Mesenchymal stem cell (in vitro differentiated cells and primary cell): ENCODE results near the gene ZFAND2B.

Experiments
- DNase-seq: peaks from one replicate; pipeline ENCODE4 v3.0.0-alpha.2; 2013
- H2AFZ ChIP-seq: one replicate; pipeline ENCODE4 v1.6.1; 2013; ENCODE audit warnings: low read depth, mild to moderate bottlenecking, control low read depth, inconsistent platforms, low read length, moderate library complexity
- H2AK5ac ChIP-seq: 2 replicates; pipeline ENCODE4 v1.6.1; 2013; ENCODE audit warnings: low read length, moderate library complexity, mild to moderate bottlenecking, inconsistent platforms; ENCODE audit not compliant: severe bottlenecking
- H2BK120ac ChIP-seq: one replicate; pipeline ENCODE4 v1.6.1; 2013; ENCODE audit warnings: low read depth, mild to moderate bottlenecking, inconsistent platforms, low read length, moderate library complexity
- H2BK12ac ChIP-seq, 2 experiments: one replicate each; pipeline ENCODE4 v1.6.1; 2013; ENCODE audit warnings: inconsistent platforms in 2 of 2, low read length in 2 of 2, mild to moderate bottlenecking in 2 of 2, moderate library complexity in 2 of 2, control low read depth in 1 of 2
- H2BK15ac ChIP-seq: one replicate; pipeline ENCODE4 v1.6.1; 2013; ENCODE audit warnings: mild to moderate bottlenecking, low read depth, inconsistent platforms; ENCODE audit not compliant: poor library complexity, severe bottlenecking
- H2BK5ac ChIP-seq: 2 replicates; pipeline ENCODE4 v1.6.1; 2013; ENCODE audit warnings: low read depth, mild to moderate bottlenecking, low read length, control low read depth, inconsistent platforms; ENCODE audit not compliant: poor library complexity, severe bottlenecking
- H3K14ac ChIP-seq, 2 experiments: one replicate each; pipeline ENCODE4 v1.6.1; 2013; ENCODE audit warnings: inconsistent platforms in 2 of 2, low read length in 2 of 2, control low read depth in 1 of 2, mild to moderate bottlenecking in 1 of 2, moderate library complexity in 1 of 2
- H3K18ac ChIP-seq, 2 experiments: one replicate each; pipeline ENCODE4 v1.6.1; 2013; ENCODE audit warnings: inconsistent platforms in 2 of 2, low read length in 2 of 2, control low read depth in 1 of 2, low read depth in 1 of 2, mild to moderate bottlenecking in 1 of 2
- H3K23ac ChIP-seq, 2 experiments: one replicate each; pipeline ENCODE4 v1.6.1; 2013; ENCODE audit warnings: inconsistent platforms in 2 of 2, low read length in 2 of 2, mild to moderate bottlenecking in 2 of 2, moderate library complexity in 2 of 2, control low read depth in 1 of 2
- H3K27ac ChIP-seq: 2 replicates; pipeline ENCODE4 v1.5.1; 2013; ENCODE audit warnings: mild to moderate bottlenecking, moderate library complexity, low read length, control low read depth, inconsistent platforms; ENCODE audit not compliant: poor library complexity, severe bottlenecking
- H3K27me3 ChIP-seq, 2 experiments: 2 replicates each; pipeline versions ENCODE4 v1.6.1 to v1.7.0; 2013; ENCODE audit warnings: low read length in 2 of 2, mild to moderate bottlenecking in 2 of 2, moderate library complexity in 2 of 2, control low read depth in 1 of 2, inconsistent platforms in 1 of 2; ENCODE audit not compliant: control insufficient read depth in 1 of 2, insufficient read depth in 1 of 2
- H3K36me3 ChIP-seq, 2 experiments: 2 replicates each; pipeline versions ENCODE4 v1.6.1 to v1.7.0; 2013; ENCODE audit warnings: low read length in 2 of 2, control low read depth in 1 of 2, inconsistent platforms in 1 of 2, low read depth in 1 of 2, mild to moderate bottlenecking in 1 of 2; ENCODE audit not compliant: insufficient read depth in 2 of 2, control insufficient read depth in 1 of 2
- H3K4ac ChIP-seq, 2 experiments: one replicate each; pipeline ENCODE4 v1.6.1; 2013; ENCODE audit warnings: inconsistent platforms in 2 of 2, low read length in 2 of 2, mild to moderate bottlenecking in 2 of 2, moderate library complexity in 2 of 2, control low read depth in 1 of 2, low read depth in 1 of 2
- H3K4me1 ChIP-seq: 2 replicates; pipeline ENCODE4 v1.6.1; 2013; ENCODE audit warnings: low read depth, low read length, control low read depth; ENCODE audit not compliant: control insufficient read depth, insufficient read depth
- H3K4me2 ChIP-seq: 2 replicates; pipeline ENCODE4 v1.6.1; 2013; ENCODE audit warnings: low read length, mild to moderate bottlenecking, inconsistent platforms; ENCODE audit not compliant: poor library complexity, severe bottlenecking
- H3K4me3 ChIP-seq, 2 experiments: 2 replicates each; pipeline versions ENCODE4 v1.5.1 to v1.7.0; 2013; ENCODE audit warnings: low read length in 2 of 2, mild to moderate bottlenecking in 2 of 2, control low read depth in 1 of 2, low read depth in 1 of 2; ENCODE audit not compliant: insufficient read depth in 1 of 2
- H3K79me1 ChIP-seq: replicated peaks from 2 replicates; pipeline ENCODE4 v1.6.1; 2013; ENCODE audit warnings: mild to moderate bottlenecking, control low read depth, low read length, inconsistent platforms; ENCODE audit not compliant: poor library complexity, severe bottlenecking
- H3K9ac ChIP-seq: 2 replicates; pipeline ENCODE4 v1.7.0; 2013; ENCODE audit warnings: mild to moderate bottlenecking, low read length, moderate library complexity
- H3K9me3 ChIP-seq: 2 replicates; pipeline ENCODE4 v1.7.0; 2013; ENCODE audit warnings: mild to moderate bottlenecking, low read length; ENCODE audit not compliant: control insufficient read depth
- H4K8ac ChIP-seq: one replicate; pipeline ENCODE4 v1.6.1; 2013; ENCODE audit warnings: inconsistent platforms, mild to moderate bottlenecking, low read length, moderate library complexity
- H4K91ac ChIP-seq: one replicate; pipeline ENCODE4 v1.6.1; 2013; ENCODE audit warnings: mild to moderate bottlenecking, low read length, inconsistent platforms
- WGBS: methylation state at CpG from one replicate; pipeline ENCODE4 v1.1.7; 2013; ENCODE audit warnings: mixed read lengths; 5-methylcytosine and 5-hydroxymethylcytosine counted together

The ZFAND2B gene

DNA sequence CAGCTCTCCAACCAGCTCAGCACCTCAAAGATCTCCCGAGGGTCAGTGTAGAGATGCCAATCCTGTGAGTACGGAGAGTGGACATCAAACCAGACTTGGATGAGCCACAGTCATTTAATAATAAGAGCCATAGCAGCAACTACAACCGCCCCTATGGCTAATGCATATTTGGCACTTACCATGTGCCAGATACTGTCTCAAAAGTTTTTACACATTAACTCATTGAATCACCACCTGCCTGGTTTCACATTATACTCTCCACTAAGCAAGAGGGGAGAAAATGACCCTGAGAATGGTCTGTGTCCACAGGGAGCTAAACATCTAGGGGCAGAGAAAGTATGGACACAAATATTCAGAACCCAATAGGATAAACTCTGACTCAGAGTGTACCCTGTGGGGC is 32.4 kb upstream of the ZFAND2B start:
- WGBS: 93% methylated on average over 3 of the region's 3 CpGs
- peaks cover 10% of the 10 kb centered on the region for H3K79me1 ChIP-seq
- H2BK120ac ChIP-seq: no peak overlapping the region
- H3K9me3 ChIP-seq: no peaks in the 10 kb centered on the region
- H2AK5ac ChIP-seq: no peak overlapping the region
- H2AFZ ChIP-seq: no peak overlapping the region
- no peaks in the 10 kb centered on the region for H3K27me3 ChIP-seq
- peak overlapping the region; percentile 30 for H3K27ac ChIP-seq
- no peak overlapping the region for H3K4ac ChIP-seq
- peak overlapping the region in 1 of 2 experiments; percentile 14 for H3K4me3 ChIP-seq
- H4K8ac ChIP-seq: no peak overlapping the region
- no peak for DNase-seq
- peak overlapping the region; percentile 23 for H3K9ac ChIP-seq
- H2BK12ac ChIP-seq: no peak overlapping the region
- no peak overlapping the region for H4K91ac ChIP-seq
- no peak overlapping the region for H3K14ac ChIP-seq
- H3K36me3 ChIP-seq: peaks cover 26 to 38% of the 10 kb centered on the region in 2 experiments
- H2BK5ac ChIP-seq: no peak overlapping the region
- H3K4me1 ChIP-seq: peaks cover 17% of the 10 kb centered on the region
- H3K23ac ChIP-seq: no peak overlapping the region
- no peak overlapping the region for H3K4me2 ChIP-seq
- H3K18ac ChIP-seq: no peak overlapping the region
- no peak overlapping the region for H2BK15ac ChIP-seq

DNA sequence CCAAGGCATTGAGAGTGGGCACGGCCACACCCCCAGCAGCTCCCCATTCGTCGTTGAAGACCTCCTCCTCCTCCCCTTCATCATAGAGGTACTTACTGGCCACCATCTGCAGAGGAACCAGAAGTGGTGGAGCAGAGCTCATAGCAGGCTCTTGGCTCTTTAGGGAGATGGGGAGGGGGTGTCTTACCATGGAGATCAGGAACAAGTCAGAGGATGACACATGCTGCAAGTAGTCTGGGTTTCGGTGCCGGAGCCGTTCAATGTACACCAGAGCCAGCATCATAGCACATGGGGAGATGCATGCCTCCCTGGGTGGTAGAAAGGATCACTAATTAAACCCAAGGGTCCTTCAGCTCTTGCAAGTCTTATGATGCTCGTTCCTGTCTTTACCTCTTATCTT is 31.8 kb upstream of the ZFAND2B start:
- no peak overlapping the region for H2BK12ac ChIP-seq
- WGBS: 93% methylated on average over 5 of the region's 7 CpGs

DNA sequence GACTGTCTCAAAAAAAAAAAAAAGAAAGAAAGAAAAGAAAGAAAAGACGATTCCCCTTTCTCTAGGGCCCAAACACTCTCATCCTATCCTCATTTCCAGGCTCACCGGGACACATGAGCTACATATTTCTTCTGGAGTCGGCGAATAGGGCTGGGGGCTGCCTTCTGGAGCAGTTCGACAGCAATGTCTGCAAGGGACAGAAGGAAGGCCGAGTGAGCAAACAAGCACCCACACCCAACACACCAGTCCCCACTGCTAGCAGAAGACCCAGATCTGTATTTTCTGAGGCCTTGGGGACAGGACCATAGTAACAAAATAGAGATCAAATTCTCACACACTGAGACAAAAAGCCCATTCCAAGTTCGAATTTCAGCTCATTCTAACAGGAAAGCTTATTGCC is 31.1 kb upstream of the ZFAND2B start:
- Histone ChIP-seq H4K8ac (no peak overlapping the region), H3K27me3 (no peaks in the 10 kb centered on the region), H2BK5ac (no peak overlapping the region), H3K23ac (no peak overlapping the region), H3K27ac (no peak overlapping the region), H3K9ac (peak overlapping the region; percentile 99), H2BK15ac (no peak overlapping the region), H3K14ac (no peak overlapping the region), H2AK5ac (no peak overlapping the region), H3K4me1 (peaks cover 18% of the 10 kb centered on the region), H3K9me3 (no peaks in the 10 kb centered on the region), H3K4ac (no peak overlapping the region), H2AFZ (no peak overlapping the region), H3K4me3 (peak overlapping the region in 1 of 2 experiments; percentile 92), H3K36me3 (peaks cover 36 to 51% of the 10 kb centered on the region in 2 experiments), H2BK120ac (no peak overlapping the region), H3K4me2 (no peak overlapping the region), H4K91ac (no peak overlapping the region), H2BK12ac (no peak overlapping the region), H3K79me1 (peaks cover 16% of the 10 kb centered on the region), H3K18ac (no peak overlapping the region)
- no peak for DNase-seq
- WGBS: 88% methylated on average over 7 of the region's 7 CpGs

More for the DNA sequence above, 31.8 kb upstream of the ZFAND2B start:
- peaks cover 13% of the 10 kb centered on the region for H3K79me1 ChIP-seq
- peaks cover 18% of the 10 kb centered on the region for H3K4me1 ChIP-seq
- no peaks in the 10 kb centered on the region for H3K9me3 ChIP-seq
- H2BK120ac ChIP-seq: no peak overlapping the region
- H4K8ac ChIP-seq: no peak overlapping the region
- peak overlapping the region in 1 of 2 experiments; percentile 14 for H3K4me3 ChIP-seq
- peak overlapping the region; percentile 64 for H3K27ac ChIP-seq
- no peak overlapping the region for H2AFZ ChIP-seq
- peaks cover 29 to 44% of the 10 kb centered on the region in 2 experiments for H3K36me3 ChIP-seq
- H3K4me2 ChIP-seq: no peak overlapping the region
- no peak overlapping the region for H2BK5ac ChIP-seq
- no peak overlapping the region for H3K23ac ChIP-seq
- no peak for DNase-seq
- H3K27me3 ChIP-seq: no peaks in the 10 kb centered on the region
- no peak overlapping the region for H3K18ac ChIP-seq
- no peak overlapping the region for H3K4ac ChIP-seq
- H4K91ac ChIP-seq: no peak overlapping the region
- no peak overlapping the region for H3K14ac ChIP-seq
- H2AK5ac ChIP-seq: no peak overlapping the region
- no peak overlapping the region for H2BK15ac ChIP-seq
- peak overlapping the region; percentile 23 for H3K9ac ChIP-seq

GRCh38 chr2:219175928-219176817 is 30.4 kb upstream of the ZFAND2B start:
- Histone ChIP-seq H3K9ac (peak overlapping the region; percentile 99), H3K27me3 (no peaks in the 10 kb centered on the region), H3K4ac (peak overlapping the region; percentile 1 to 9), H3K14ac (peak overlapping the region in 1 of 2 experiments; percentile 58), H3K4me2 (peak overlapping the region; percentile 94), H4K8ac (peak overlapping the region; percentile 45), H2AK5ac (no peak overlapping the region), H2BK12ac (peak overlapping the region in 1 of 2 experiments; percentile 57), H3K79me1 (peaks cover 22% of the 10 kb centered on the region), H2BK120ac (no peak overlapping the region), H3K4me1 (peaks cover 18% of the 10 kb centered on the region), H2AFZ (peak overlapping the region; percentile 2), H4K91ac (peak overlapping the region; percentile 11), H3K23ac (peak overlapping the region in 1 of 2 experiments; percentile 67), H3K27ac (peak overlapping the region; percentile 55), H3K18ac (peak overlapping the region; percentile 73 to 95), H3K9me3 (no peaks in the 10 kb centered on the region), H3K36me3 (peaks cover 43 to 58% of the 10 kb centered on the region in 2 experiments), H3K4me3 (peak overlapping the region; percentile 64 to 92), H2BK5ac (peak overlapping the region; percentile 1), H2BK15ac (peak overlapping the region; percentile 75)
- peak; percentile 62 for DNase-seq
- under 1% methylated on average over 29 of the region's 45 CpGs for WGBS
